ENCODE results near the gene ATP8A2. TPM values are rescaled to one million over a fixed set of nuclear protein-coding genes. Genes with fewer than 3 reads are reported as not detected.

ATP8A2 gene
- total and polyA plus RNA-seq, 10 of the 15 experiments (the other 5 are each of a cell fraction or from before 2014, with no cell fraction given), result 0.01 to 0.04 (median 0.04) TPM; not detected in 7

GRCh38 chr13:25702386-25702785 is 330.6 kb downstream of the ATP8A2 start:
- POLR2A ChIA-PET, result no interaction called here
- no peak for FAIRE-seq
- WGBS (ENCODE audit: insufficient coverage, insufficient replicate concordance, low lambda C conversion rate, missing lambda C conversion rate), result 3% methylated on average over 2 of the region's 2 CpGs

More at GRCh38 chr13:25702386-25702785, 330.6 kb downstream of the ATP8A2 start:
- H3K79me2 ChIP-seq (ENCODE audit: control insufficient read depth, insufficient read depth, low read length), result no peaks in the 10 kb centered on the region
- H3K4me3 ChIP-seq, result no peak overlapping the region
- BruUV-seq (replicated peaks), result no TSS peak
- CTCF ChIA-PET, result no interaction called here
- no peaks in the 10 kb centered on the region for H3K9me3 ChIP-seq (replicated peaks; ENCODE audit: control insufficient read depth, insufficient read depth, low read length)
- DNase-seq (ENCODE audit: low read depth, low spot score) (no peak), ATAC-seq (no peak)
- H3K27ac ChIP-seq (ENCODE audit: control insufficient read depth, insufficient read depth), result no peak overlapping the region
- H3K36me3 ChIP-seq (ENCODE audit: control insufficient read depth in 2 of 2, insufficient read depth in 2 of 2, low read length in 1 of 2), result no peaks in the 10 kb centered on the region
- H3K27me3 ChIP-seq (replicated peaks in 1 of 2; ENCODE audit: control insufficient read depth in 2 of 2, insufficient read depth in 2 of 2, low read length in 1 of 2), result no peaks in the 10 kb centered on the region
- intact Hi-C loops (cut with micrococcal nuclease; ENCODE audit: unreplicated experiment), result no loop called here
- H3K4me1 ChIP-seq (ENCODE audit: control insufficient read depth, insufficient read depth, low read length), result no peaks in the 10 kb centered on the region
- RAD21 ChIA-PET (ENCODE audit: unreplicated experiment), result no interaction called here
- in situ Hi-C loops (cut with MboI), result no loop called here
- SMC1A ChIA-PET (ENCODE audit: uncharacterized antibody, unreplicated experiment), result no interaction called here
- no peak overlapping the region for H2AFZ ChIP-seq (ENCODE audit: control insufficient read depth, low read depth, low read length)
- H3K4me2 ChIP-seq (ENCODE audit: control insufficient read depth, insufficient read depth), result no peak overlapping the region
- H3K9ac ChIP-seq (ENCODE audit: control insufficient read depth, insufficient read depth, low read length), result no peak overlapping the region
- H4K20me1 ChIP-seq (ENCODE audit: control insufficient read depth, insufficient read depth), result no peaks in the 10 kb centered on the region
- no peak for TF ChIP-seq KDM1A (IDR thresholded peaks at IDR 0.05; ENCODE audit: borderline replicate concordance)
- no peak for TF ChIP-seq MTA3 (IDR thresholded peaks at IDR 0.05; ENCODE audit: borderline replicate concordance, low read length)
- no peak for TF ChIP-seq ZNF592 (IDR thresholded peaks at IDR 0.05)
- no peak for TF ChIP-seq CBX3 (IDR thresholded peaks at IDR 0.05; ENCODE audit: borderline replicate concordance, low read depth)
- no peak for TF ChIP-seq NR2C2 (IDR thresholded peaks at IDR 0.05; ENCODE audit: borderline replicate concordance, control insufficient read depth, insufficient read length, low read depth)
- no peak for TF ChIP-seq ZNF217 (IDR thresholded peaks at IDR 0.05)
- no peak for TF ChIP-seq NR2F1 (conservative IDR thresholded peaks at IDR 0.05)
- no peak for TF ChIP-seq ATF3 (IDR thresholded peaks at IDR 0.05; ENCODE audit: borderline replicate concordance, extremely low read depth, low read depth, low read length)
- TF ChIP-seq PAX5 (IDR thresholded peaks at IDR 0.05; ENCODE audit: borderline replicate concordance, low read depth, low read length), result no peak
- no peak for TF ChIP-seq NFIC (IDR thresholded peaks at IDR 0.05; ENCODE audit: low read depth, low read length)
- no peak for TF ChIP-seq KLF5 (IDR thresholded peaks at IDR 0.05; ENCODE audit: partially characterized antibody)
- no peak for TF ChIP-seq CREM (IDR thresholded peaks at IDR 0.05; ENCODE audit: low read depth)
- TF ChIP-seq SMC3 (IDR thresholded peaks at IDR 0.05; ENCODE audit: borderline replicate concordance, low read length), result no peak
- TF ChIP-seq, protein P1, sequence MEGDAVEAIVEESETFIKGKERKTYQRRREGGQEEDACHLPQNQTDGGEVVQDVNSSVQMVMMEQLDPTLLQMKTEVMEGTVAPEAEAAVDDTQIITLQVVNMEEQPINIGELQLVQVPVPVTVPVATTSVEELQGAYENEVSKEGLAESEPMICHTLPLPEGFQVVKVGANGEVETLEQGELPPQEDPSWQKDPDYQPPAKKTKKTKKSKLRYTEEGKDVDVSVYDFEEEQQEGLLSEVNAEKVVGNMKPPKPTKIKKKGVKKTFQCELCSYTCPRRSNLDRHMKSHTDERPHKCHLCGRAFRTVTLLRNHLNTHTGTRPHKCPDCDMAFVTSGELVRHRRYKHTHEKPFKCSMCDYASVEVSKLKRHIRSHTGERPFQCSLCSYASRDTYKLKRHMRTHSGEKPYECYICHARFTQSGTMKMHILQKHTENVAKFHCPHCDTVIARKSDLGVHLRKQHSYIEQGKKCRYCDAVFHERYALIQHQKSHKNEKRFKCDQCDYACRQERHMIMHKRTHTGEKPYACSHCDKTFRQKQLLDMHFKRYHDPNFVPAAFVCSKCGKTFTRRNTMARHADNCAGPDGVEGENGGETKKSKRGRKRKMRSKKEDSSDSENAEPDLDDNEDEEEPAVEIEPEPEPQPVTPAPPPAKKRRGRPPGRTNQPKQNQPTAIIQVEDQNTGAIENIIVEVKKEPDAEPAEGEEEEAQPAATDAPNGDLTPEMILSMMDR (IDR thresholded peaks at IDR 0.05 in 2 of 3, conservative IDR thresholded peaks at IDR 0.05 in 1 of 3; ENCODE audit: control insufficient read depth in 2 of 3, extremely low read depth in 1 of 3, insufficient read depth in 1 of 3, low read depth in 3 of 3, low read length in 3 of 3), result no peak

Data from GM12878 (cell line).